GM21526 (cell line): ENCODE measurements around the gene NUP188.
"Not testable (repeated sequence)": the region's sequence is repeated elsewhere in the genome, so short reads cannot be mapped to it uniquely, and the experiment has no call there.

Experiments
- ATAC-seq: cut with Tn5 transposase; IDR thresholded peaks from one replicate; pipeline ENCODE4 v1.9.1; 2021; ENCODE audit warnings: moderate library complexity; ENCODE audit not compliant: unreplicated experiment, low FRiP score

Gene NUP188

DNA sequence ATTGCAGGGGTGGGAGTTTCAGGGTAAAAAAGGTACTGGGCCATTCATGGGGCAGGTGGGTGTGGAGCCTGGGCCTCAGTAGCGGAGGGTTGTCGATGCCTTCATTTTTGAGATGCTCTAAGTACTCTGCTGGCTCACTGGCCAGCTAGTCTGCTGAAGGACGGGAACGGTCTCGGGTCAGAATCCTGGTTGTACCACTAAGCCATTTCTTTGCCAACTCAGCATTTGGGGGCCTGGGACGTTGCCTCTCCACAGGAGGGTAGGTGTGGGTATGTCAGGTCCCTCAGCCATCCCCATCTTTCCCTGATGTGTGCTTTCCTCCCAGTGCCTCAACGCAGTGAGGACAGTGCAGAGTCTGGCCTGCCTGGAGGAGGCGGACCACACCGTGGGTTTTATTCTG is 55.5 kb downstream of the NUP188 start:
- ATAC-seq: no peak

DNA sequence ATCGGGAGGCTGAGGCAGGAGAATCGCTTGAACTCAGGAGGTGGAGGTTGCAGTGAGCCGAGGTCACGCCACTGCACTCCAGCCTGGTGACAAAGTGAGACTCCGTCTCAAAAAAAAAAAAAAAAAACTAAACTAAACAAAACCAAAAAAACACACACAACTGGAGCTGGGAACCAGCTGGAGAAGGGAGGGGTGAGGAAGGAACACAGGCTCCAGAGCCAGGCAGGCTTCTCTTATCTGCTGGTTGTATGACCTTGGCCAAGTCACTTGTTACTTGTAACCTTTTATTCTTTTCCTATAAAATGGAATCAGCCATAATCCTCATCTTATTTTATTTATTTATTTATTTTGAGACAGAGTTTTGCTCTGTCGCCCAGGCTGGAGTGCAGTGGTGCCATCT is 56.7 kb downstream of the NUP188 start:
- not testable (repeated sequence) for ATAC-seq

DNA sequence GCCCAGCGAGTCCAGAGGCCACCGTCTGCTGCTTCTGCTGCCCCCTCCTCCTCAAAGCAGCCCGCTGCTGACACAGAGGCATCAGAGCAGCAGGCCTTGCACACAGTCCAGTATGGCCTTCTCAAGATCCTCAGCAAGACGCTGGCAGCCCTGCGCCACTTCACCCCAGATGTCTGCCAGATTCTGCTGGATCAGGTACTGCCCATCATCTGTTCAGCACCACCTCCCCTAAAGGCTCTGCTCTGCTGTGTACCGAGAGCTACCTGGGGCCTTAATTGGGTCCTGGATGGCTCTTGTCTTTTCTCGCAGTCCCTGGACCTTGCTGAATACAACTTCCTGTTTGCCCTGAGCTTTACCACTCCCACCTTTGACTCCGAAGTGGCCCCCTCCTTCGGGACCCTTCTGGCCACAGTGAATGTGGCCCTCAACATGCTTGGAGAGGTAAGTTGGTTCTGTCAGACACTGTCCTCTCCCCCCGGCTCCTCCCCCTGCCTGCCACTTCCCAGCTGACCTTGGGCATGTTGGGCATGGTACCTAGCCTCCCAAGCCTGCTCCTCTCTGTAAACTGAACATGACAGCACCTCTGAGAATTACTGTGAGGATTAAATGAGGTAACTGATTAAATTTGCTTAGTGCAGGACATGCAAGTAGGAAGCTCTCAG is 58.0 kb downstream of the NUP188 start:
- no peak for ATAC-seq

DNA sequence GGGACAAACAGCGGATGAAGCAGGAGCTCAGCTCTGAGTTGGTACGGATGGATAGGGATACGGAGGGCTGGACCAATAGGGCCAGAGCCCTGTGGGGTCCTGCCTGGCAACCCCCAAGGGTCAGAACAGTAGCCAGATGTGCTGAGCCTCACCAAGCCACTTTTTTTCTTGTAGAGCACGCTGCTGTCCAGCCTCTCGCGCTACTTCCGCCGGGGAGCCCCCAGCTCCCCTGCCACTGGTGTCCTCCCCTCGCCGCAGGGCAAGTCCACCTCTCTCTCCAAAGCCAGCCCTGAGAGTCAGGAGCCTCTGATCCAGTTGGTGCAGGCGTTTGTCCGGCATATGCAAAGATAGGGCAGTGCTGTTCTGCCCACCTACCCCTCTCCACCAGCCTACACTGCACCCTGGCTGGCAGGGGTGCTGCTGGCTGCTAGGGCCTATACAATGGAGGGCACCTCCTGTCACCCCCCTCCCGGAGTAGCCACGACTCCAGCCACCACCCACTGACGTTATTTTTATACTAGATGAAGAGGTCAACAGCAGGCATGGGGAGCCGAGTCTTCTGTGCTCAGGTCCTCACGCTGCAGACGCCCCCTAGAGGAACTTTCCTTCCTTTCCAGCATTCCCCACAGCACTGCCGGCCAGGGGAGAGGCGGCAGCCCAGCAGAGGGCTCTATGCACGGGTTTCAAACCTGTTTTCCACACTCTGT is 59.0 kb downstream of the NUP188 start:
- ATAC-seq: no peak

DNA sequence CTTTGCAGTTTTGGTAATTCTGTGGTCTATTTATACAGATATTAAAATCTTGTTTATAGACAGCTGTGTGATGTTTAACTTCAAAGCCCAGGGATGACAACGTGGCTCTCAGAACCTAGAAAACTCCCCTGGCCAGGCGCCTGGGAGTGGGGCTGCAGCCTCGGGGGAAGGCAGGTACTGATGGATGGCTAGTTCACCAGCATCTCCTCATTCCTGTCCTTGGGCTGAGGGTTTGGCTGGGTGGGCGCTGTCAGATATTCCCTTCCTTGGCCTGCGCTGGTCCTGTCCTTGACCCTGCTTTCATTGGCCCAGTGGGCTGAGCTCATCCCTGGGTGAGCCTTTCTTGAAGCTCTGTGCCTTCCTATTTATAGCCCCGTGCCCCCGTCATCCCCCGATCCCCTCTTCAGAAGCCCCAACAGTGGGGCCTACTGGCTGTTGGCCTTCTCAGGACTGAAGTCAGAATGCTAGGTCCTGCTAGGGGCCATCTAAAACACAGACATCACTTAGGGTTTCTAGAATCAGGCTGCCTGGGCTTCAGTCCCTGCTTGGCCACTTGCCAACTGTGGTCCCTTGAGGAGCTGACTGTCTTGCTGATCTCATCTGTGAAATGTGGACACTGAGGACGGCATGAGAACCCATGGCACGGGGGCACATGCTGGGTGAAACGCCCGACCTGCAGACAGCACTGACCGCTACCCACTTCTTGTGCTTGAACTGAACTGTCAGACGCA is 59.7 kb downstream of the NUP188 start:
- ATAC-seq: no peak

DNA sequence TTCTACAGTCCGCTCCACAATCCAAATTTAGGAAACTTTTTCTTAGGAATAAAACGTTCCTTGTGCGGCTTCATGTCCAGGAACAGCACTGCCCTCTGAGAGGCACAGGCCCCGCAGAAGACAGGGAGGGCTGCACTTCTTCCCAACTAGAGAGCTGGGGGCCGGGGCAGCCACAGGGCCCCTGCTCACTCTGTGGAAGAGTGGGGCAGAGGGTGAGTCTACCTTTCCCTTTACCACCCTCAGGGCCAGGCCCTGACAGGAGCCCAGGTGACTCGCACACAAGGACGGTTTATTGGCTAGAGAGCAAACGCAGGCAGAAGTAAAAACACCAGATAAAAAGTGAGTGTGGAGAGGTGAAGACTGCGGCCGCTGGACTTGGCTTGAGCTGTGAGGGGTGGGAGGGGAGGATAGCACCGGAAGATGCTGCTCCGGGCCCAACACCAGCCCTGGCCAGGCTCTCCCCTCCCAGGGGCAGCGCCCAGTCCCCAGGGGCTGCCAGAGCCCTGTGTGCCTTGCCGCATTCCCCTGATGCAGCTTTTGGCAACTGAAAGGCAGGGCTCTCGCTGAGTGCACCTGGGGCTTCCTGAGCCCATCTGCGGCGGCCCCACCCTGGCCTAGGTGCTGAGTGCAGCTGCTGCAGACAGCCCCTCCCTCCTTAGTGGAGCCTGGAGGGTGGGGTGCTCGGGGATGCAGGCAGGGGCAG is 60.4 kb downstream of the NUP188 start:
- ATAC-seq: no peak

DNA sequence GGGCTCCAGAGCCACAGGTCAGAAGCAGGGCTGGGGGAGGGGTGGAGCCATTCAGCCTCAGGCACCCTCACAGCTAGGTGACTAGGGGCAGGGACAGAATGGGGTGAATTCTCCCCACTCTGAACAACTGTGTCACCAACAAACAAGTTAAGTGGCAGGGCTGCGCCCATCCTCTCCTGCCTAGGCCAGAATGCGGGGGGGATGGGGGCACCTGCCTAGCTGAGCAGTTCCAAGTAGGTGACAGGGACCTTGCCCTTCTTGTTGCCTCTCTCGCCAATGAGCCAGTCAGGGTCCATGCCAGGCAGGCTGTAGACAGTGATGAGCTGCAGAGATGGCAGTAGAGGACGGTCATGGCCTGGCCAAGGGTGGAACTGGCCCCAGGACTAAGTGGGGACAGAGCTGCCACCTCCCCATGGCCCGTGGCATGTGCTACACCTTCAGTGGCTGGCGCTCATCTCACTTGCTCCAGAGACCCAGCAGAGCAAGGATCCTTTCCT is 61.0 kb downstream of the NUP188 start:
- ATAC-seq: no peak

DNA sequence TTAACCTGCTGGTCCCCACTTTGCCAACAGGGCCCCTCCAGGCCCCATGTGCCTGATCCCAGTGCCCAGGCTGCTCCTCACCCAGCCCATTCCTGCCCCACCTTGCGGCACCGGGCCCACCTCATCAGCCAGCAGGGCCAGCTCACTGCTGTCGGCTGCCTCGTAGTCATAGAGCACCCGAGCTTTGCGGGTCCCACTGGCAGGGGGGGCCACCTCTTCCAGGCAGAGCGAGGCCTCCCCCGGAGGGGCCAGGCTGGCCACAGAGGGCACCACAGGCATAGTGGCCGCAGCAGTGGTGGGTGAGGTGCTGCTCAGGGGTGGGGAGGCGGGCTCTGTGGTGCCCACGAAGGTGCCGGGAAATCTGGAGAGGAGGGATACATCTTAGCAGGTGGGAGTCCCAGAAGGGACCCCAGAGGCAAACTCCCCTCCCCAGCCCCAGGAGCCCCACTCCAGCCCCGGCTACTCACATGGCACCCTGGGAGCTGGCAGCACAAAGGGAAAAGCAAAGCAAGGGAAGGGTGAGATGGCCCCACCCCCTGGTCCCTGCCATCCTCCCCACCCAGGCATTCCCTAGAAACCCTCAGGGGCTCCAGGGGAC is 61.6 kb downstream of the NUP188 start:
- no peak for ATAC-seq

DNA sequence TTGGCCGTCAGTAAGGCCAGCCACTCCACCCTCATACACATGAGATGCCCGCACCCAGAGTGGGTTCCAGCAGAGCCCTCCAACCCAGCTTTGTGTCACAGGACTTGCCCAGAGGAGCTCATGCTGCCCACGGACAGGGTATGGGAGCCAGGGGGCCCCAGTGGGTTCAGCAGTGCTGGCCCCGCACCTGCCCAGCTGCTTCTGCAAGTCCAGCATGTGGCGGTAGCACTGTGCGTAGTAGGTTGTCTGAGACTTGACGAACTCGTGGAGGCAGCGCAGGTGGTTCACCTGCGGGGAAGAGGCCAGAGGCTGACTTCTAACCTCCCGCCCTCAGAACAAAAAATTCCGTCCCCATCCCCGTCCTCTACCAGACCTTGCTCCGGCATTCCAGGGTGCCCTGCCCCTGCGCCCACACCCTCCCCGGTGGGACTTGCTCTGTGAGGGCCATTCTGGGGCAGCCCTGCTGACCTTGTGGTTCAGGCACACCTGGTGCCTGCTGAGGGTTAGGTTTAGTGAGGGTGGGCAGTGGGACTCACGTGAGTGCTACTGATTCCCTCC is 62.2 kb downstream of the NUP188 start:
- no peak for ATAC-seq

DNA sequence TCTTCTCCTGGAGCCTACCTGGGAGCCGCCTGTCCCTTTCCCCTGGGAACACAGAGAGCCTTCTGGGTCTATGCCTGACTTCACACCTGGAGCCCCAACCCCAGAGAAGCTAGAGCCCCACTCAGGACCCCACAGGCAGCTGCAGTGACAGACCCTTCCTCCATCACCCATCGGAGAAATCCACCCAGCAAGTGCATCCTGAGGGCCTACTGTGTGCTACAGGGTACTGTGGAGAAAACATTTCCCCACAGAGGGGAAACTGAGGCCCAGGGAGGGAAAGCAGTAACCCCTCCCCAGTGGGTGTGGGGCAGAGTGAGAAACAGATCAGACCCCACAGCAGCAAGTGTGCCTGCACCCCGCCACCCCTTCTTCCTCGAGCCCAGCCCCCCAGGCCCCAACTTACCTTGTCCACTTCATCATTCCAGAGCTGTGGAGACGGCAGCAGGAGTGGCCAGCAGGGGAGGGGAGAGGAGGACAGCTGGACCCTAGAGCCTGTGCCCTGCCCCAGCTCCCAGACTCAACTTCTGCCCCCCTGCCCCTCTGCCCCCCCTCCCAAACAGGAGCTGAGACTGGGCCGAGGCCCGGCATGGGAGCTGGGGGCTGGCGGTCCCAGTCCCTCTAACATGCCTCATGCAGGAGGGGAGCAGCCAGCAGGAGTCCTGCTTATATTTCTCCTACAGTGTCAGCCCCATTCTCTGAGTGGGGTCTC is 62.9 kb downstream of the NUP188 start:
- ATAC-seq: no peak

DNA sequence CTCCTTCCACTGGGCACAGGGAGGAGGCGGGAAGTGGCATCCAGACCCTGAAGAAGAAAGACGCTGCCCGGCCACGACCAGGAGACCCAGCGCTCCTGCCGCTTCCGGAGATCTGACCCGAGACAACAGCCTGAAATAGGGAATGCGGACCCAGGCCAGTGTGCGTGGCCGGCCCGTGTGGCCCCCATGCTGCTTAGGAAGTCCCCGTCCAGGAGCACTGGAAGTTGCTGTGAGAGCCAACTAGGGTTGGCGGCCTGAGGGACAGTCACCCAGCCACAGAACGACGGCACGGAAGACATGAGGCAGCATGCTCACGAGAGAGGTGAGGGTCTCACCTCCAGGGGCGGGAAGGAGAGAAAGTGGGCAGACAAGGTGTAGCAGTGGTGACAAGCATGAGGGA is 63.7 kb downstream of the NUP188 start:
- ATAC-seq: no peak

DNA sequence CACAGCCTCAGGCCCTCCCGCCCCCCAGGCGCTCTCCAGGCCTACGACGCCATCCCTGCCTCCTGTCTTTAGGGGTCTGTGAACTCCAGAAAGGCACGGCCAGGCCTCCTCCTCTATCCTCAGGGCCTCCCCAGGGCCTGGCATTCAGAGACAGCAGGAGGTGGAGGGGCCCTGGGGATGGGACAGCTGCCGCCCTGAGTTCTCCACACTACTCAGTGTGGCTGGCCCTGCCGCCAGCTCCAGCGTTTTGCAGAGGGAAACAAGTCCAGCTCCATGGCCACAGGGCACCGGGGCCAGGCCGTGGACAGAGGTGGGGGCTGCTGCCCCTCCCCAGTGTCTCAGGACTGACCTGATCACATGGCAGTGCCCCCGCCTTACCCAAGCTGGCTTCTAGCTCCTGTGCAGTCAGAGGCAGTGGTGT is 64.3 kb downstream of the NUP188 start:
- no peak for ATAC-seq

DNA sequence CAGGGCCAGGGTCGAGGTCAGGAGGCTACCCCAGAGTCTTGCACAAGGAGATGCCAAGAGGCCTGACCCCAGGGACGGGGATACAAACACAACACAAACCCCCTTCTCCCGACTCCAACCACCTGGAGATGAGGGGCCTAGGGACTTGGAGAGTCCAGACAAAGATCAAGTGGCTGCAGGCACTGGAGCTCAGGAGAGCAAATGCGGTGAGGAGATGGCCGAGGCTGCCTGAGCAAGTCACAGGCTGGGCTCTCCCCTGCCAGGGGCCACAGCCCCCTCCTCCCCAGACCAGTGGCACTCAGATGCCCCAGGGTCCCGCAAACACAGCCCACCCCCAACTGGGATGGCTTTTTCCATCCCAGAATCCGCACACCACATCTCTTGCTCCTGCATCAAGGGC is 64.8 kb downstream of the NUP188 start:
- no peak for ATAC-seq

DNA sequence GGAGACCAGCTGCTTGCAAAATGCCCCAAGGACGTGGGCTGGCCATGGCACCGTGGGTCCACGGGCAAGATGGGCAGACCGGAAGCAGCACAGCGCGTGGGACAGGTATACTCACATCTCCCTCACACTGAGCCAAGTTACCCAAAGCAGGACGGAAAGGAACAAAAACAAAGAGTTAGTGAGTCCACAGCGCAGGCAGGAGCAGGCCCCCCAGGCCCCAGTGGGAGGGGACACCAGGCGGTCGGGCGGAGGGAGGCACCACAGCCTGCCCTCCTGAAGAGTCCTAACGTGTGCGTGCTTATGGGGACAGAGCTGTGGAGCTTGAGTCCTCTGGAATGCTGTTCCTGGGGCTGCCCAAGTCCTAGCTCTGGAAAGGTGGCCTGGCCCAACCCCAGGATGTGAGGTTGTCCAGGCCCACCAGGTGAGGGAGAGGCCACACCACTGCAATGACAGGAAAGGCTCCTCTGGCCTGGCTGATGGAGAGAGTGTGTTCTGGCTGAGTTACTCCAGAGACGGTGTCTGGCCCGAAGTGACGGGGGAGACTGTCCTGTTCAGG is 65.5 kb downstream of the NUP188 start:
- no peak for ATAC-seq

DNA sequence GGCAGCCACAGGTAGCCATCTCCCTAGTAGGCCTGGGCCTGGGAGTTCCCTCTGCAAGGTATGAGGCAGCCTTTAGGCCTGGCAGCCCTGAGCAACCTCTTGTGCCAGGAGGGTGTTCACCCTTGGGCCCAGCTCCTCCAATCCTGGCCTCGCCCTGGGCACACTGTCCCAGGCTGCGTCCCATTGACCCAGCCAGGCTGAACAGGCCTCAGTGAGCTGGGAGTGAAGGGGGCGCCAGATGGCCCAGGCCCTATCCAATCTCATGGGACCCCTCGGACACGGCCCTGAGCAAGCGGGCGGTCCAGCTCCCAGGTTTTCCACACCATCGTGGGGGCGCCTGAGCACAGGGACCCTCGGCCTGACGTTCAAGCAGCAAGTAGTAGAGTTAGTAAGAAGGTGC is 66.2 kb downstream of the NUP188 start:
- ATAC-seq: no peak

DNA sequence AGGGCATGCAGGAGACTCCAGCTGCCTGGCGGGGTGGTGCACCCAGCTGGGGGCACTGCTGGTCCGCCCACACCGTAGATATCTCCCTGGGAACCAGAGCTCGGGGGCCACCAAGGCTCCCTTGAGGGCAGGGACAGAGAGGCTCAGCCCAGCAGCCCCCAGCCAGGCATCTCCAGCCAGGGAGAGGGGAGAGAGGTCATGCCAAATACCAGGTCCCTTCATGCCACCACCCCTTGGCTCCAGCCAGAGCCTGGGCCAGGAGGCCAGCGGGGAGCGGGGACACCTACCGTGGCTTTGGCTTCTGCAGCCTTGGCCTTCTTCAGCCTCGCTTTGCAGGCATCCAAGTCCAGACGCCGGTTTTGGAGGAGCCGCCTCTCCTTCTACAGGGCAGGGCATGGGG is 66.6 kb downstream of the NUP188 start:
- ATAC-seq: no peak

DNA sequence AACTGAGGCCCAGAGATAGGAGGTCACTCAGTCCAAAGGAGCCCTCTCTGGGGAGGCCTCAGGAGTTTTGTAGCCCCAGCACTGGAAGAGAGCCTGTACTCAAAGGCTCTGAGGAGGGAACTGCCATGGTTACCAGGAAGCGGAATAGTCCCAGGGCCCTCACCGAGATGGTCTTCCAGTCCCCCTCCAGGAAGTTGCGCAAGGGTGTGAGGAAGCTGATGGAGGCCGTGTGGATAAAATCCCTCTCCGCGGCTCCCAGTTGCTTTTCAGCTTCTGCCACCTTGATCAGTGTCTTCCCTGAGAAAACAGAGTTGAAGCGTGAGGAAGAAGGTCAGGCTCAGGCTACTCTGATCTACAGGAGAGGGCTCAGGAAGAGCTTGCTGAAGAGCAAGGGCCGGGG is 67.1 kb downstream of the NUP188 start:
- ATAC-seq: no peak

DNA sequence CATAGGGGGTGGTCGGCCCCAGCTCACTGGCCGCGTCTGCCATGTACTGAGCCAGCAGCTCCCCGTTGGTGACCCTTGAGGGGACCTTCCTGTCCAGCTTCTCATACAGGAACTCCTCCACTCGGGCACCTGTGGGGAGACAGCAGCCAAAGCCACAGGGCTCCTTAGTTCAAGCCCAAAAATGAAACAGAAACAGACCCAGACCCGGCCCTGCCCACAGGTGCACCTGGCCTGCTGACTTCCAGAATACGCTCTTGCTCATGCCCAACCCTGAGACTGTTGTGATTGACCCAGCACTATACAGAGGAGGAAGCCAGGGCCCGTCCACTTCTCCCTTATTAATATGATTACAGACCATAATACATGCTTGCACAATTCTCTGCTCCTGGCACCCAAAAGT is 73.6 kb downstream of the NUP188 start:
- ATAC-seq: no peak

DNA sequence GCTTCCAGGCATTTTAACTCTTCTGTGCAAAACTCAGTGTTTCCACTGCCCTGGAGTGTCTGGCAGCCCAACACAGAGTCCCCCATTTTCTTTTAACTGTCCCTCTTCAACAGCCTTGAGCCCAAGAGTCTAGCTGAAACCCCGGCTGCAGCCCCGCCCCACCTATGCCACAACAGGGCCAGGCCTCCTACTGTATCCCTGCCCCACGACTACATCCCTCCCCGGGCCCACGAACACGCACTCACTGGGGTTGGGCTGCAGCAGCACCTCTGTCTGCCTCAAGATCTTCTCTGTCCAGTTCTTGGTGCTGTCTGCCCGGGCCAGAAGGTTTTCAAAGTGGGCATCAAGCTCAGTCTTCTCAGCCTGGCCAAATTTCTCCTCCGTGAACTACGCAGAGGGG is 74.5 kb downstream of the NUP188 start:
- no peak for ATAC-seq
